Activated T-cell treated with anti-CD3 and anti-CD28 coated beads for 48 hours (primary cell): ENCODE data around the gene DCAF11.

Source experiments
- DNase-seq: peaks from one replicate; pipeline ENCODE4 v3.0.0-alpha.2; 2020; ENCODE audit warnings: low read depth

The DCAF11 gene

DNA sequence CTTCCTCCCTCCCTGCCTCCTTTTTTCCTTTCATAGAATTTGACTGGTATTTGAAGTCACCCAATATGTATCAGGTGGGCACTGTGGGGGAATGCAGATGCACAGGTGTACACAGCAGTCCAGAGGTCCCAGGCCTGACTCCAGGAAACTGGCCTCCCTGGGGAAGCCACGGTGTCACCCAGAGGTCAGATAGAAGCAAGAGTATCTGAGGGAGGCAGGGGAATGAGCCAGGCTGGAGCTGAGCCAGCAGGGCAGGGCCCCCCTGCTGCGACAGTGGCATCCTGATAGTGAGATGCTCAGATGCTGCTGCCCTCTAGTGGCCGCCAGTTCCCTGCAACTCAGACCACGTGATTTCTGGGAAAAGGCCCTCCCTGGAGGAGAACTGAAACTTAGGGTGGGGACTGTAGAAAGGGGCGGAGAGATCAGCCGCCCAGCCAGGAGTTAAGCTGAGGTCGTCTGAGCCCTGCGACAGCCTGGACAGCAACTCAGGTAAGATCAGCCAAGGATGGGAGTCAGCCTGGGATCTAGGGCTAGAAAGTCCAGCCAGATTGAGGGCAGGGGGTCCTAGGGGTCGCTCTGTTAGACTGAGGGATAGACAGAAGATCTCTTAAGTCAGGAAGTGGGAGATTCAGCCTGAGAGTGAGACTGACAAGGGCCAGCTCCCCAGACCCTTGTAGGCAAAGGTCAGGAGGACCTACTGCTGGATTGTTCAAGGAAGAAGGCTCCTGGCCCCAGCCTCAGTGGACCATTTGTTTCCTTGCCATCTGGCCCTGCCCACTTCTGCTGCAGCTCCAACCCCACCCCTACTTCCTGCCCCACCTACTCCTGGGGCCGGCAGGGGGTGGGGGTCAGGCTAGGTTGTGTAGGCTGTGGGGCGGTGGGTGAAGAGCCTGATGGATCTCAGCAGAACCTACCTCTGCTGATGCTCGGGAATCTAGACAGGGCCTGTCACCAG is 46.5 kb downstream of the DCAF11 start, which contains the start of gene IRF9:
TSS of gene IRF9 (plus strand) at position 416 of the 955 bp plus-strand sequence. CDS start 880 bp downstream, outside the sequence.
- DNase-seq: peak; percentile 96

DNA sequence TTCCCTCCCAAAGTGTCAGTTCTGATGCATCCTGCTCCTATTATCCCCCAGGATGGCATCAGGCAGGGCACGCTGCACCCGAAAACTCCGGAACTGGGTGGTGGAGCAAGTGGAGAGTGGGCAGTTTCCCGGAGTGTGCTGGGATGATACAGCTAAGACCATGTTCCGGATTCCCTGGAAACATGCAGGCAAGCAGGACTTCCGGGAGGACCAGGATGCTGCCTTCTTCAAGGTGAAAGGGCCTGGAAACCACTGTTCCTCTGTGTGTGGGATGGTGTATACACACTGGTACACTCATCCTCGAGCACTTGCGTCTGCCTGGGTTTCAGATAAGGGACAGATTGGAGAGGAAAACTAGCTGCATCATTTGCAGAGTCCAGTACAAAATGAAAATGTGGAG is 47.5 kb downstream of the DCAF11 start:
- no peak for DNase-seq

GRCh38 chr14:24164518-24164991 is 50.0 kb downstream of the DCAF11 start:
- no peak for DNase-seq

DNA sequence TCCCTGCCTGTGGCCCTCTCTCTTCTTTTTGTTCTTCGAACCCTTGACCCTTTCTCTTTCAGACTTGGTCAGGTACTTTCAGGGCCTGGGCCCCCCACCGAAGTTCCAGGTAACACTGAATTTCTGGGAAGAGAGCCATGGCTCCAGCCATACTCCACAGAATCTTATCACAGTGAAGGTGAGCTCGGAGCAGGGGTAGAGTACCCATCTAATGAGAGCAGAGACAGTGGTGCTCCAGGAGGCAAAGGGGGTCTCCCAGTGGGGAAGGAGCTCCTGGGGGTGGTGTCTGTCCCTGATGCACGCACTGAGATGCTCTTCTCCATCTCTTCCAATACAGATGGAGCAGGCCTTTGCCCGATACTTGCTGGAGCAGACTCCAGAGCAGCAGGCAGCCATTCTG is 51.2 kb downstream of the DCAF11 start:
- DNase-seq: no peak

DNA sequence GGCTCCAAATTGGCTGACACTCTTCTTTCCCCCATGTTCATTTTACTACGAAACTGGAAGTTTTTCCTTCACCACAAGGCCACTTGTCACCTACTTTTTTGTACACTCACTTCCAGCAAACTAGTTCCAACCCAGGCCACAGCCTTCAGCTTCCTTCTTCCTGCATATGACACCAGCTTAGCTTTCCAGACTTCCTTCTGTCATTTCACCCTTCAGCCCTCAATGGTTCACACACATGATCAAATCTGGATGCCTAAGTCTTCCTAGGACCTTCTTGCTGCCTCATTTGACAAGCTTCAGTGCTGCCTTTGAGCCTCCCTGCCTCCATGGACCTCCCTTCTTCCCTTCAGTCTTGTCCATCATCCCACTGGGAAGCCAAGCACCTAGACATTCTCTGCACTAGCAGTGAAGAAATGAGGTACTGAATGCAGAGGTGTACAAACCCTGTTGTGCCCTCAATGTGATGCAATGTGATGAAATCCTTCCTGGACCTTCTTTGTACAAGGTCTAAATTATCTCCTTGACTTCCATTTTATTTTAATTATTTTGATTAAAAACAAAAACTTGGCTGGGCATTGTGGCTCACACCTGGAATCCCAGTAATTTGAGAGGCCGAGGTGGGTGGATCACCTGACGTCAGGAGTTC is 53.0 kb downstream of the DCAF11 start:
- DNase-seq: no peak

DNA sequence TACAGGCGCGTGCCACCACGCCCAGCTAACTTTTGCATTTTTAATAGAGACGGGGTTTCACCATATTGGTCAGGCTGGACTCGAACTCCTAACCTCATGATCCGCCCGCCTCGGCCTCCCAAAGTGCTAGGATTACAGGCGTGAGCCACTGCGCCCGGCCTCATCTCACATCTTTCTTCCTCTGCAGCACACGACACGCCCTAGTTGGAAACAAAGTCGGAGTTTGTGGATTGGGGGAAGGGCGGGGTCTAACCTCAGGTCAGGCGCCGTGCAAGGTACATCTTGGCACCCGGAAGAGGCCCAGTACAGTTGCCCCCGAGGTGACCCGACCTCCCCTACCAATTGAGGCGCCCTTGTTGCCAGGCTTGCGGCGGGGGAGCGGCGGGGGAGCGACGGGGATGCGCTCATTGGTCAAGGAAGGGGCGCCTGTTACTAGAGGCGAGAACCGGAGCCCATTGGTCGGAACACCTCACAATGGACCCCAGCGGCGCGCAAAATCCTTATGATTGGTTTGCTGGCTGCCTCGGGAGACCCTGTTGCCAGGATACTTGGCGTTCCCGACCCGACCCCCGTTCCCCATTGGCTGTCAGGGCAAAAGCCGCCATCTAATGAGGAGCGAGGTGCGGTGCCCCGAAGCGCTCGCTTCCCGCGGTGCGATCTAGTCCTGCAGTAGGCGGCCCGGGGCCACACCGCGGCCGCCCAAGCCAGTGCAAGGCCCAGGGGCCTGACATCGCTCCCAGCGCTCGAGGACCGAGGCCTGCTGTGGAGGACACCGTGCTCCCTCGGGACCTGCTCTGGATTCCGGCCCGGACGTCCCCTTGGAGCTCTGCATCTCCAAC is 57.1 kb downstream of the DCAF11 start, which contains the start of gene REC8:
TSS of gene REC8 (plus strand) at position 659 of the 839 bp plus-strand sequence. CDS start 473 bp downstream, outside the sequence.
- peak; percentile 72 for DNase-seq

DNA sequence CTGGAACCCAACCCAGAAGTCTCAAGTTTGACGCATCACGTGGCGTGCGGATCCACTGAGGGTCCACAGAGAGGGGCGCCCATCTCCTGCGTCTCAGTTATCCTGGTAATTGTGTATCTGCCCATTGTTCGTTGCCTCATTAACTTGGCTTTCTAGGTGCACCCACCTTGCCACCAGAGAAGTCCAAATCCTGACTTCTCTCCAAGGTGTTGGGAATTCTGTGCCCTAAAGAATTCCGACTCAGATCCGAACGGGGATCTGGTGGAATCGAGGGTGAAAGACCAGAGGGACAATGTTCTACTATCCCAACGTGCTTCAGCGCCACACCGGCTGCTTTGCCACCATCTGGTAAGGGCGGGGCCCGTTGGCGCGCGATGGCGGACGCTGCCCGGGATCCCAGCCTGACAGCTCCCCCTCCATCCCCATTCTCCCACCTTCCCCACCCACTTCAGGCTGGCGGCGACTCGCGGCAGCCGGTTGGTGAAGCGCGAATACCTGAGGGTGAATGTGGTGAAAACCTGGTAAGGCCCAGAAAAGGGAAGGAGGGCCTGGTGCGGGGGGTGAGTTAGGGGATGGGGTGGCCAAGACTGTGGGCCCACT is 57.8 kb downstream of the DCAF11 start:
- no peak for DNase-seq

DNA sequence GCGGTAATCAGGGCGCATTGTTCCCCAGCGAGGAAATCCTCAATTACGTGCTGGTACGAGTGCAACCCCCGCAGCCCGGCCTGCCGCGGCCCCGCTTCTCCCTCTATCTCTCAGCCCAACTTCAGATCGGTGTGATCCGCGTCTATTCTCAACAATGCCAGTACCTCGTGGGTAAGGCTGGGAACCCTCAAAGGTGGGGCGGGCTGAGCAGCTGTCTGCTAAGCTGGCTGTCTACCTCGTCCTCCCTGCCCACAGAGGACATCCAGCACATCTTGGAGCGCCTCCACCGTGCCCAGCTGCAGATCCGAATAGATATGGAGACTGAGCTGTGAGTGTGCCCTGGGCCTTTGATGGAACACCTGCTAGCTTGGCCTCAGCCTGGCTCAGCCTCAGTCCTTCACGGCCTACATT is 58.3 kb downstream of the DCAF11 start:
- DNase-seq: no peak
